Panc1 (cell line): ENCODE results near the gene EED. TPM values are rescaled to one million over a fixed set of nuclear protein-coding genes. Genes with fewer than 3 reads are reported as not detected.

Experiments used
- ATAC-seq: fragments of 200-7000 bp; cut with Tn5 transposase; 2 replicates; pipeline ENCODE4 v1.9.1; 2020; ENCODE audit warnings: mild to moderate bottlenecking, moderate library complexity
- BruUV-seq: library from RNA; stranded (reverse); fragments of 400-500 nt; replicated peaks from 2 replicates; lab custom pipeline; 2021; lab: Mats Ljungman, UMichigan
- CTCF ChIA-PET: fragments of 300-600 bp; sonication (Branson Sonifier 250); formaldehyde crosslinking; loops from one replicate; lab custom pipeline; 2022; ENCODE audit warnings: antibody characterized with exemption; lab: Charles Lee
- POLR2A ChIA-PET: fragments of 300-600 bp; sonication (Branson Sonifier 250); formaldehyde crosslinking; loops from one replicate; lab custom pipeline; 2022; ENCODE audit warnings: antibody characterized with exemption; lab: Charles Lee
- DNase-seq: peaks from one replicate; pipeline ENCODE4 v3.0.0-alpha.2; 2010; ENCODE audit warnings: low read depth, low spot score
- H3K27ac ChIP-seq: 2 replicates; pipeline ENCODE4 v1.5.1; 2011; ENCODE audit warnings: mild to moderate bottlenecking, low read length, inconsistent platforms
- H3K27me3 ChIP-seq: fragments of 200-500 bp; sonication (Bioruptor generic); 2 replicates; pipeline ENCODE4 v1.6.0; 2014; ENCODE audit warnings: low read length, inconsistent platforms; ENCODE audit not compliant: control insufficient read depth, insufficient read depth
- H3K36me3 ChIP-seq: fragments of 200-500 bp; sonication (Bioruptor generic); 2 replicates; pipeline ENCODE4 v1.5.1; 2014; ENCODE audit warnings: inconsistent platforms, mild to moderate bottlenecking, low read length, moderate library complexity; ENCODE audit not compliant: control insufficient read depth, insufficient read depth
- H3K4me1 ChIP-seq: 2 replicates; pipeline ENCODE4 v1.5.1; 2011; ENCODE audit warnings: inconsistent platforms, mild to moderate bottlenecking, low read length, moderate library complexity; ENCODE audit not compliant: control insufficient read depth, insufficient read depth
- H3K4me3 ChIP-seq, 2 experiments: 2 replicates each; pipeline ENCODE4 v1.5.1; 2011 to 2012; ENCODE audit warnings: low read depth in 2 of 2, low read length in 2 of 2, mild to moderate bottlenecking in 2 of 2, inconsistent platforms in 1 of 2, moderate library complexity in 1 of 2
- H3K9me3 ChIP-seq: fragments of 200-500 bp; sonication (Bioruptor generic); 2 replicates; pipeline ENCODE4 v1.5.1; 2014; ENCODE audit warnings: low read depth, mild to moderate bottlenecking, inconsistent platforms, low read length, moderate library complexity; ENCODE audit not compliant: control insufficient read depth, insufficient read depth
- POLR2AphosphoS5 ChIP-seq: IDR thresholded peaks from 2 replicates; pipeline ENCODE4 v1.6.1; 2012; ENCODE audit warnings: mild to moderate bottlenecking, low read depth, low read length, moderate library complexity
- REST ChIP-seq, 2 experiments: IDR thresholded peaks; 2 replicates each; pipeline ENCODE4 v1.6.1; 2011 to 2012; ENCODE audit warnings: low read depth in 2 of 2, control low read depth in 1 of 2, low read length in 1 of 2, mild to moderate bottlenecking in 1 of 2, moderate library complexity in 1 of 2; ENCODE audit not compliant: insufficient read depth in 1 of 2
- SIN3A ChIP-seq: IDR thresholded peaks from 2 replicates; pipeline ENCODE4 v1.6.1; 2012; ENCODE audit warnings: low read depth, mild to moderate bottlenecking, low read length, moderate library complexity, borderline replicate concordance; ENCODE audit not compliant: insufficient read depth
- TCF7L2 ChIP-seq: IDR thresholded peaks from 2 replicates; pipeline ENCODE4 v1.6.1; 2011; ENCODE audit warnings: mild to moderate bottlenecking, low read depth, low read length, inconsistent platforms
- in situ Hi-C: cut with HindIII; loops from 2 replicates; pipeline ENCODE4 v1.10.0; 2016; ENCODE audit warnings: low sequenced_read_pairs, low pct_unique_long_range_greater_than_20kb
- intact Hi-C: fragments of 100-400 bp; cut with micrococcal nuclease; formaldehyde crosslinking; loops from one replicate; pipeline ENCODE4 v1.10.0; 2022; ENCODE audit not compliant: unreplicated experiment
- total RNA-seq: library from RNA; stranded (reverse); gene quantifications from one replicate; pipeline ENCODE4 v1.2.1, GENCODE V29; 2021; ENCODE audit not compliant: unreplicated experiment
- TF ChIP-seq, protein P1 (sequence below): fragments of 450-650 bp; IDR thresholded peaks from 2 replicates; pipeline ENCODE4 v1.5.1; 2017; ENCODE audit warnings: mild to moderate bottlenecking

Gene EED
- total RNA-seq, 1 experiment from 2014 or later, result 29.0 TPM

- H3K9me3 ChIP-seq, result no peaks in the 10 kb centered on the region
- CTCF ChIA-PET, result no interaction called here
- H3K36me3 ChIP-seq, result peaks cover 3% of the 10 kb centered on the region
- POLR2A ChIA-PET, result interaction anchor here (0.6 to 0.7 kb wide), 4 partner anchors 14 to 527 kb away, joined by 3 to 5 read pairs (median 4); partner anchors contain the start of gene CCDC83
- peaks cover 45% of the 10 kb centered on the region for H3K4me1 ChIP-seq
- TSS peak; percentile 67 for BruUV-seq
- intact Hi-C loops (no loop called here), in situ Hi-C loops (no loop called here)
- H3K27ac ChIP-seq, result peak overlapping the region; percentile 93
- peak overlapping the region; percentile 71 to 97 for H3K4me3 ChIP-seq
- TF ChIP-seq SIN3A (0 out of 2 replicates have a peak, but pooled peaks have one; percentile 1), REST (IDR thresholded peaks at IDR 0.05; ENCODE audit: insufficient read depth in 1 of 2, low read depth in 2 of 2, low read length in 1 of 2) (no peak)
- DNase-seq, result peak; percentile 15
- peak; percentile 29 for ATAC-seq
- H3K27me3 ChIP-seq, result peaks cover 5% of the 10 kb centered on the region; the same call in 1 of the 2 replicates
Observed at GRCh38 chr11:86245369-86246292, 1.1 kb downstream of the EED start.

GRCh38 chr11:86246293-86246675 is 1.7 kb downstream of the EED start:
- no peak for ATAC-seq
- Histone ChIP-seq H3K27ac (peak overlapping the region; percentile 93), H3K9me3 (no peaks in the 10 kb centered on the region), H3K27me3 (peaks cover 5% of the 10 kb centered on the region; the same call in 1 of the 2 replicates), H3K4me3 (peak overlapping the region; percentile 71 to 97), H3K36me3 (peaks cover 5% of the 10 kb centered on the region), H3K4me1 (peaks cover 51% of the 10 kb centered on the region)
- TF ChIP-seq TCF7L2, result no peak
- no peak for TF ChIP-seq SIN3A
- TF ChIP-seq REST (IDR thresholded peaks at IDR 0.05; ENCODE audit: insufficient read depth in 1 of 2, low read depth in 2 of 2, low read length in 1 of 2), result no peak
- no peak for TF ChIP-seq POLR2AphosphoS5
- TF ChIP-seq, protein P1, sequence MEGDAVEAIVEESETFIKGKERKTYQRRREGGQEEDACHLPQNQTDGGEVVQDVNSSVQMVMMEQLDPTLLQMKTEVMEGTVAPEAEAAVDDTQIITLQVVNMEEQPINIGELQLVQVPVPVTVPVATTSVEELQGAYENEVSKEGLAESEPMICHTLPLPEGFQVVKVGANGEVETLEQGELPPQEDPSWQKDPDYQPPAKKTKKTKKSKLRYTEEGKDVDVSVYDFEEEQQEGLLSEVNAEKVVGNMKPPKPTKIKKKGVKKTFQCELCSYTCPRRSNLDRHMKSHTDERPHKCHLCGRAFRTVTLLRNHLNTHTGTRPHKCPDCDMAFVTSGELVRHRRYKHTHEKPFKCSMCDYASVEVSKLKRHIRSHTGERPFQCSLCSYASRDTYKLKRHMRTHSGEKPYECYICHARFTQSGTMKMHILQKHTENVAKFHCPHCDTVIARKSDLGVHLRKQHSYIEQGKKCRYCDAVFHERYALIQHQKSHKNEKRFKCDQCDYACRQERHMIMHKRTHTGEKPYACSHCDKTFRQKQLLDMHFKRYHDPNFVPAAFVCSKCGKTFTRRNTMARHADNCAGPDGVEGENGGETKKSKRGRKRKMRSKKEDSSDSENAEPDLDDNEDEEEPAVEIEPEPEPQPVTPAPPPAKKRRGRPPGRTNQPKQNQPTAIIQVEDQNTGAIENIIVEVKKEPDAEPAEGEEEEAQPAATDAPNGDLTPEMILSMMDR, result no peak
- in situ Hi-C loops (no loop called here), intact Hi-C loops (no loop called here)
- CTCF ChIA-PET, result no interaction called here
- BruUV-seq, result no TSS peak
- no peak for DNase-seq
- POLR2A ChIA-PET, result no interaction called here
